ENCODE data around the gene CRYGN. TPM values are rescaled to one million over a fixed set of nuclear protein-coding genes. Genes with fewer than 3 reads are reported as not detected.

Gene CRYGN, protein sequence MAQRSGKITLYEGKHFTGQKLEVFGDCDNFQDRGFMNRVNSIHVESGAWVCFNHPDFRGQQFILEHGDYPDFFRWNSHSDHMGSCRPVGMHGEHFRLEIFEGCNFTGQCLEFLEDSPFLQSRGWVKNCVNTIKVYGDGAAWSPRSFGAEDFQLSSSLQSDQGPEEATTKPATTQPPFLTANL
- not detected in 2 replicates for total RNA-seq

DNA sequence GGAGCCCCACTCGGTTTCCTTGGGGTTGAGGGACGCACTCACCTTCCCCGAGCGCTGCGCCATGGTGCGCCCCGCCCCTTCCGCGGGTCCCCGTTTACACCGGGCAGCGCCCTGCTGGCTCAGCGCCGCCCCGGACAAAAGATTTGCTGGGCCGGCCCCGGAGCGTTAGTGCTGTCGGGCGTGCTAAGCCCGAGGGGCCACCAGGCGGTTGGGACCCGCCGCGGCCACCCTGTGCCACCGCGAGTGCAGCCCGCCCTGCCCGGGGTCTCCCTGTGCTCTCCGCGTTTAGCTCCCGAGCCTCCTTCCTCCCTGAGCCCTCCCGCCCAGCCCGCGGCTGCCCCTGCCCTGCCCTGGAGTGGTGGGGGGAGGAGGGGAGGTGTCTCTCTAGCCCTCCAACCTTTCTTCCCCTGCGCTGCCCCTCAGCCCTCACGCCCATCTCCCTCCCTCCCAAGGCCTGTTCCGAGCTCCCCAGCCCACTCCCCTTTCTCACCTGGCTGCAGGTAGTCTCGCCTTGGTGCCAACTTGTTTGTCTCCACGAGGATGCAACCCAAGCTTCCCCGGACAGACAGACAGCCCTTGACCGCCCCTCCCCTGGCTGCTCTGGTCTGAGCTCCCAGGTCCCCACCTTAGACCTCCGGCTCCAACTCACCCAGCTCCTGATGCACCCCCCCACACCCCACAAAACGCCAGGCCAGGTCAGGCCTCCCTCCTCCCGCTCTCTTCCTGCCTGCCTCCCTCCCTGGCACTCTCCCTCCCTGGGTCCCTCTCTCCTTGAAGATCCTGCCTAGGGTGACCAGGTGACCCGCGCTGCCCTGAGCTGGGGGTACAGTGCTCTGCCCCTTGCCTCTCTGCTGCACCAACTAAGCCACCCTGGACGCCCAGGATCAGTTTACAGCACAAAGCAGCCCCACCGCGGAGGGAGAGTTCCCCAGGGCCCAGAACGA is at the start of gene CRYGN:
Gene CRYGN (minus strand): TSS at position 287 of the 944 bp plus-strand sequence. CDS start 224 bp downstream, at position 63.
- DNase-seq (ENCODE audit: extremely low read depth, low read depth, low spot score), result no peak

- no peak for DNase-seq (ENCODE audit: extremely low read depth, low read depth, low spot score)
Measured at GRCh38 chr7:151489498-151489897, 49.6 kb upstream of the CRYGN start.

DNA sequence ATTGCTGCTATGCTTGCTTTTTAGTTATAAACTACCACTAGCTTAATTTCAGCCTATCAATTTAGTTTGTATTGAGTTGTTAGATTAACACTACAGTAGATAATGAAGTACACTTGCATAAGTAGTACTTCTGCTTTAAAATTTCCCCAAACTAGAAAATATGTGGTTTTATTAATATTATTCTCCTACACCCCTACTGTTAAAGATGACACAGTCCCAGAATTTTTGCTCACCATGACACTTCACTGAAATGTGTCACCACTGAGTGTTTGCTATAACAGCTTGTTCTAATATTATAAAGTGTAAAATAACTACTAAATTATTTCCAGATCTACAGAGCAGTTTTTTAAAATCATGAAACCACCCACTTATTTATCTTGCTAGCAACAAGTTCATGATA is 48.2 kb upstream of the CRYGN start:
- DNase-seq (ENCODE audit: extremely low read depth, low read depth, low spot score), result no peak

- no peak for DNase-seq (ENCODE audit: extremely low read depth, low read depth, low spot score)
Measured at GRCh38 chr7:151487228-151487627, 47.3 kb upstream of the CRYGN start.

DNA sequence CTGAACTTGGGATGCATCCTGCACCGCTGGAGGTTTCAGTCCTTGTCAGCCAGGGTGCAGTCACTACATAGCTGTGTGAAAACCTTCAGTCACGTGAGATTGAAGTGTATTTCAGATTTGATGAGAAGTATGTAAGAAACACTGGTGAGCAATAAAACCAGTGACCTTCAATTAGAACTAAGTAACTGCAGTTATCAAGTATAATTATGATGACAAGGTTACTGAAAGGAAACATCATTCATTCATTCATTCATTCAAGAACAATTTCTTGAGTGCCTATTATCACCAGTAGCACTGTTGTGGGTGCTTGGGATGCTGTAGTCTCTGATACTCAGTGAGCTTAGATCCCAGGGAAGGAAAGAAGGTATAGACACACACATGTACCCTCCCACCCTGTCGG is 46.1 kb upstream of the CRYGN start:
- DNase-seq (ENCODE audit: extremely low read depth, low read depth, low spot score), result no peak

GRCh38 chr7:151484971-151485707 is 45.2 kb upstream of the CRYGN start:
- no peak for DNase-seq (ENCODE audit: extremely low read depth, low read depth, low spot score)

GRCh38 chr7:151483711-151483983 is 43.7 kb upstream of the CRYGN start:
- no peak for DNase-seq (ENCODE audit: extremely low read depth, low read depth, low spot score)

DNA sequence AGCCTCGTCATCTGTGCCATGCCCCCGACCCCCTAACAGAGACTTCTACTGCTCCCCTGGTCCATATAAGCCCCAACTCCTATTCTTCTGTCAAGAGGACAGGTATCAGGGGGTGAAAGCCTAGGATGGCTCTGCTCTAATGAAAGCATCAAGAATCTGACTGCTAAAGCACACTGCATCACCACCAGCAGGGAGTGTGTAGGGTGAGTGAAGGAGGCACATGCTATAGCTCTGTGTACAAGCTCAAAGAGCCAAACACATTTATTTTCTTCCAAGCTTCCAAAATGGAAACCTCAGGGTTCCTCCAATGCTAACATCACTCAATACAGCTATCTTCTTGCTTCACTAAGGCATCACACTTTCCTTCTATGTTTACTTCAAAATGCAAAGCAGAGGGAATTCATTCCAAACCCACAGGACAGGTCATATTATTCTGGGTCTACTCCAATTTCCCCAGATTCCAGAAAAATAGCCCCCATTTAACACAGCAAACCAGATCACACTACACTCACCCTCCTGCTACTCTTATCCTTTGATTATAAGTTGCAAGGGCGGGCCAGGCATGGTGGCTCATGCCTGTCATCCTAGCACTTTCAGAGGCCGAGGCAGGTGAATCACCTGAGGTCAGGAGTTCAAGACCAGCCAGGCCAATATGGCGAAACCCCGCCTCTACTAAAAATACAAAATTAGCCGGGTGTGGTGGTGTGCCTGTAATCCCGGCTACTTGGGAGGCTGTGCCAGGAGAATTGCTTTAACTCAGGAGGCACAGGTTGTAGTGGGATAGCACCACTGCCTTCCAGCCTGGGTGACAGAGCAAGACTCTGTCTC is 43.2 kb upstream of the CRYGN start:
- no peak for DNase-seq (ENCODE audit: extremely low read depth, low read depth, low spot score)

- DNase-seq (ENCODE audit: extremely low read depth, low read depth, low spot score), result no peak
Measured at GRCh38 chr7:151481650-151482505, 41.9 kb upstream of the CRYGN start.

GRCh38 chr7:151477867-151478266 is 37.9 kb upstream of the CRYGN start:
- no peak for DNase-seq (ENCODE audit: extremely low read depth, low read depth, low spot score)

- peak; percentile 42 for DNase-seq (ENCODE audit: extremely low read depth, low read depth, low spot score)
Measured at GRCh38 chr7:151472644-151473380, 32.9 kb upstream of the CRYGN start.

- no peak for DNase-seq (ENCODE audit: extremely low read depth, low read depth, low spot score)
Measured at GRCh38 chr7:151470711-151471110, 30.8 kb upstream of the CRYGN start.

DNA sequence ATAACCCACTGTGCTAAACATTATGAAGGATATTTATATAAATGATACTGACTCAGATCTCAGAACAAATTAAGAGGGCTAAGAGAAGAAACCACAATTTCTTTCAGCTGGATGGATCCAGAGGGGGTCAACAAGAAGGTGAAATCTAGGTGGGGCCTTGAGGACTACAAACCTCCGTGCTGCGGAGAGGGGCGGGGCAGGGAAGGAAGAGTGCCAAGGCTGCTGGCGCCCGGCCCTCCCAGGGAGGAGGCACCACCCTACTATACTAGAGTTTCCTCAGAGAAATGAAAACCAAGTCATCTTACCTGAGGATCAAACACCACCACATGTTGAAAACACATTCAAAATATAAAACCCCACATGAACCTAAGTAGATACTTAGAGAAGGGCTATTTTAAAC is 29.3 kb upstream of the CRYGN start:
- DNase-seq (ENCODE audit: extremely low read depth, low read depth, low spot score), result no peak

- DNase-seq (ENCODE audit: extremely low read depth, low read depth, low spot score), result no peak
Measured at GRCh38 chr7:151468217-151469018, 28.5 kb upstream of the CRYGN start.

- no peak for DNase-seq (ENCODE audit: extremely low read depth, low read depth, low spot score)
Measured at GRCh38 chr7:151465169-151465568, 25.2 kb upstream of the CRYGN start.

DNA sequence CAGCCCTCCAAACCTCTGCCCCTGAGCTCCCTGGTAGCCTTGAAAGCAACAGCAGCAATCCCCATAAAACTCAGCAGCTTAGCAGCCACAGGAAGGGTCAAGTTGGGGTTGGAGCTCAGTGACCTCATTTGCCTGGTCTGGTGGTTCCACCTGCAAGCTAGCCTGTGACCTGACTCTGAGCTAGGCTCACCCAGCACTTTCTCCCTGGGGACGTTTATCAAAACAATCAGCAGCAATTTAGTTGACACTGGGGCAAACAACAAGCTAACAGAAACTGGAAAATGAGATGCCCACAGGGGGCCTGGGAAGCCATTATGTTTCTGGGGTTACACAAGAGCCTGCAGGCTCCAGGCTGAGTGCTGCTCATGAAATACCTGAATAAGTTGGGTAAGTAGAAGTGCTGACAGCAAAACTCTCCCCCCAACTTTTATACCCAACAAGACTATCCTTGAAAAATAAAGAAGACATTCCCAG is 22.4 kb upstream of the CRYGN start:
- no peak for DNase-seq (ENCODE audit: extremely low read depth, low read depth, low spot score)

- no peak for DNase-seq (ENCODE audit: extremely low read depth, low read depth, low spot score)
Measured at GRCh38 chr7:151461942-151462230, 21.9 kb upstream of the CRYGN start.
